ENCODE measurements around the gene TULP4.

TULP4 gene

DNA sequence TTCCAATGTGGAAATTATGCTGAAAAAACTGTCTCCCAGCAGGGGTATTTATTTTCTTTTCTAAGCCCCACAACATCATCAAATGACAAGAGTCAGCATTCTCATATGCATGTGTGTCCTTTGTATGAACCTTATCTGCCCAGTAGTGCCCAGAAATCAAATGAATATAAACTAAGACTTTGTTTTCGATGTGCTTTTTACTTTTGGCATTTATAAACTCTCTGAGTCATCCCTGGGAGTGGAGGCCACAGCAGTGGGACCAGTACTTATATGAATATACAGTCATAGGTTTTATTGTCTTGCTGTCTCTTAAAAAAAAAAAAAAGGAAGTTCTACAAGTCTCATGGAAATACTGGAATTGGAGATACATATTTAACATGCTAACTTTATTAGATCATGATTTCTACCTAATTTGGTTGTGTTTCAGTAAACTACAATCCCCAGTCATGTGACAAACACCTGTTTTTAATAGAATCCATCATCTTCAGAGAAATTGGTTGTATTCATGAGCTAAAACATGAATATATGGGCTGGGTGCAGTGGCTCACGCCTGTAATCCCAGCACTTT lies 148.4 kb downstream of the TULP4 start:
- Histone ChIP-seq H3K4me1 (ENCODE audit: insufficient read depth, low read length, poor library complexity, severe bottlenecking) (no peaks in the 10 kb centered on the region), H3K4me2 (ENCODE audit: low read depth, low read length, poor library complexity, severe bottlenecking) (no peak overlapping the region), H3K79me2 (ENCODE audit: insufficient read depth, low read length) (no peaks in the 10 kb centered on the region), H3K9me3 (ENCODE audit: insufficient read depth, low read depth, low read length) (no peaks in the 10 kb centered on the region), H3K36me3 (ENCODE audit: insufficient read depth, low read length) (no peaks in the 10 kb centered on the region), H3K9me2 (replicated peaks; ENCODE audit: low read depth, low read length) (no peaks in the 10 kb centered on the region), H3K4me3 (ENCODE audit: low read length, poor library complexity, severe bottlenecking) (no peak overlapping the region), H3F3A (ENCODE audit: low read depth) (no peaks in the 10 kb centered on the region), H3K9ac (ENCODE audit: low read depth, low read length, poor library complexity, severe bottlenecking) (no peak overlapping the region), H2AFZ (ENCODE audit: low read length) (no peak overlapping the region), H3K27me3 (ENCODE audit: insufficient read depth, low read length, poor library complexity, severe bottlenecking) (no peaks in the 10 kb centered on the region), H4K20me1 (ENCODE audit: insufficient read depth, low read length, poor library complexity, severe bottlenecking) (no peaks in the 10 kb centered on the region)
- TF ChIP-seq EZH2phosphoT487 (IDR thresholded peaks at IDR 0.05; ENCODE audit: borderline replicate concordance) (no peak), CTCF (conservative IDR thresholded peaks at IDR 0.05; ENCODE audit: low read length) (no peak)

GRCh38 chr6:158461954-158462353 lies 149.7 kb downstream of the TULP4 start:
- H3K9me2 ChIP-seq (replicated peaks; ENCODE audit: low read depth, low read length): no peaks in the 10 kb centered on the region
- H3K9me3 ChIP-seq (ENCODE audit: insufficient read depth, low read depth, low read length): no peaks in the 10 kb centered on the region
- no peaks in the 10 kb centered on the region for H3K79me2 ChIP-seq (ENCODE audit: insufficient read depth, low read length)
- H3K4me2 ChIP-seq (ENCODE audit: low read depth, low read length, poor library complexity, severe bottlenecking): no peak overlapping the region
- H3F3A ChIP-seq (ENCODE audit: low read depth): no peaks in the 10 kb centered on the region
- no peaks in the 10 kb centered on the region for H3K27me3 ChIP-seq (ENCODE audit: insufficient read depth, low read length, poor library complexity, severe bottlenecking)
- H4K20me1 ChIP-seq (ENCODE audit: insufficient read depth, low read length, poor library complexity, severe bottlenecking): no peaks in the 10 kb centered on the region
- no peak overlapping the region for H2AFZ ChIP-seq (ENCODE audit: low read length)
- TF ChIP-seq EZH2phosphoT487 (IDR thresholded peaks at IDR 0.05; ENCODE audit: borderline replicate concordance) (no peak), CTCF (conservative IDR thresholded peaks at IDR 0.05; ENCODE audit: low read length) (no peak)
- no peaks in the 10 kb centered on the region for H3K36me3 ChIP-seq (ENCODE audit: insufficient read depth, low read length)
- H3K4me1 ChIP-seq (ENCODE audit: insufficient read depth, low read length, poor library complexity, severe bottlenecking): no peaks in the 10 kb centered on the region
- no peak overlapping the region for H3K4me3 ChIP-seq (ENCODE audit: low read length, poor library complexity, severe bottlenecking)
- no peak overlapping the region for H3K9ac ChIP-seq (ENCODE audit: low read depth, low read length, poor library complexity, severe bottlenecking)

DNA sequence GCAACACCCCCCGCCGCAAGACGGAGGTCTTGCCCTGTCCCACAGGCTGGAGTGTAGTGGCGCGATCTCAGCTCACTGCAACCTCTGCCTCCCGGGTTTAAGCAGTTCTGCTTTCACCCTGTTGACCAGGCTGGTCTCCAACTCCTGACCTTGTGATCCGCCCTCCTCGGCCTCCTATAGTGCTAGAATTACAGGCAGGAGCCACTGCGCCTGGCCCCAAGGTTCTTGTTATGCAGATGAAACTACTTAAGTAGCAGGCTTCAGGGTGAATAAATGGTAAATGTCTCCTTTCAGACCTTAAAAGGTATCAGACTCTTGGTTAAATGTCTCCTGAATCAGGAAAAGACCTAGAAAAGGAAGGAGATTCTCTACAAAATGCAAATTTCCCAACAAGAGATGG lies 152.2 kb downstream of the TULP4 start:
- TF ChIP-seq CTCF (conservative IDR thresholded peaks at IDR 0.05; ENCODE audit: low read length): no peak
- TF ChIP-seq EZH2phosphoT487 (IDR thresholded peaks at IDR 0.05; ENCODE audit: borderline replicate concordance): no peak
- no peak overlapping the region for H3K9ac ChIP-seq (ENCODE audit: low read depth, low read length, poor library complexity, severe bottlenecking)
- no peak overlapping the region for H3K4me3 ChIP-seq (ENCODE audit: low read length, poor library complexity, severe bottlenecking)
- H3K9me3 ChIP-seq (ENCODE audit: insufficient read depth, low read depth, low read length): no peaks in the 10 kb centered on the region
- H3K79me2 ChIP-seq (ENCODE audit: insufficient read depth, low read length): no peaks in the 10 kb centered on the region
- no peaks in the 10 kb centered on the region for H3K36me3 ChIP-seq (ENCODE audit: insufficient read depth, low read length)
- H3K9me2 ChIP-seq (replicated peaks; ENCODE audit: low read depth, low read length): no peaks in the 10 kb centered on the region
- no peak overlapping the region for H3K4me2 ChIP-seq (ENCODE audit: low read depth, low read length, poor library complexity, severe bottlenecking)
- no peaks in the 10 kb centered on the region for H3F3A ChIP-seq (ENCODE audit: low read depth)
- no peaks in the 10 kb centered on the region for H3K27me3 ChIP-seq (ENCODE audit: insufficient read depth, low read length, poor library complexity, severe bottlenecking)
- H2AFZ ChIP-seq (ENCODE audit: low read length): no peak overlapping the region
- no peaks in the 10 kb centered on the region for H4K20me1 ChIP-seq (ENCODE audit: insufficient read depth, low read length, poor library complexity, severe bottlenecking)
- H3K4me1 ChIP-seq (ENCODE audit: insufficient read depth, low read length, poor library complexity, severe bottlenecking): no peaks in the 10 kb centered on the region

Measured in Loucy (cell line).